NCI-H1105 (cell line): ENCODE data around the gene NFASC.

ENCODE experiments used
- DNase-seq: peaks from one replicate; lab custom pipeline; 2025; lab: John Stamatoyannopoulos, UW

Gene NFASC

DNA sequence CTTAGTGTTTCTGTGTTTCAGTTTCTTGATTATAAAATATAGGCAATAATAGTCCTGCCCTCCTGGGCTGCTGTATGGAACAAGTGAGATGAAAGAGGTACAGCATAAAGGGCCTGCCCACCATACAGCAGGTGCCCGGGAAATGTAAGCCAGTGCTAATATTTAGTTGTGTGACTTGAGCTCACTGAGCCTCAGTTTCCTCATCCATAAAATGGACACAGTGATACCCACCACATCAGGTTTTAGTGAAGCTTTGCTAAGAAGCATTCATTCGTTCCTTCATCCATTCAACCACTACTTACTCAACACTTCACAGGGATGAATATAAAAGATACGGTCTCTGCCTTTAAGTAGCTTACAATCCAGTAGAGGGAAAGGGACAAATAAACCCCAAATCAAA is 192.2 kb downstream of the NFASC start:
- DNase-seq = no peak

DNA sequence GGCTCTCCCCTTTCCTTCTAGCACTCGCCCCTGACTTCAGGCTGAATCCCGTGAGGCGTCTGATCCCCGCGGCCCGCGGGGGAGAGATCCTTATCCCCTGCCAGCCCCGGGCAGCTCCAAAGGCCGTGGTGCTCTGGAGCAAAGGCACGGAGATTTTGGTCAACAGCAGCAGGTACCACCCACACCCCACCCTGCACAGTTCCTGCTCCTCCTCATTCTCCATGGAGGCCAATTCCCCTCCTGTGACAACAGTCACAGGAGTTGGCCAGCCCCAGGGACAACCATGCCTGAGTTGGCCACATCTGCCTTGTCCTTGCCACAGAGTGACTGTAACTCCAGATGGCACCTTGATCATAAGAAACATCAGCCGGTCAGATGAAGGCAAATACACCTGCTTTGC is 193.6 kb downstream of the NFASC start:
- no peak for DNase-seq

DNA sequence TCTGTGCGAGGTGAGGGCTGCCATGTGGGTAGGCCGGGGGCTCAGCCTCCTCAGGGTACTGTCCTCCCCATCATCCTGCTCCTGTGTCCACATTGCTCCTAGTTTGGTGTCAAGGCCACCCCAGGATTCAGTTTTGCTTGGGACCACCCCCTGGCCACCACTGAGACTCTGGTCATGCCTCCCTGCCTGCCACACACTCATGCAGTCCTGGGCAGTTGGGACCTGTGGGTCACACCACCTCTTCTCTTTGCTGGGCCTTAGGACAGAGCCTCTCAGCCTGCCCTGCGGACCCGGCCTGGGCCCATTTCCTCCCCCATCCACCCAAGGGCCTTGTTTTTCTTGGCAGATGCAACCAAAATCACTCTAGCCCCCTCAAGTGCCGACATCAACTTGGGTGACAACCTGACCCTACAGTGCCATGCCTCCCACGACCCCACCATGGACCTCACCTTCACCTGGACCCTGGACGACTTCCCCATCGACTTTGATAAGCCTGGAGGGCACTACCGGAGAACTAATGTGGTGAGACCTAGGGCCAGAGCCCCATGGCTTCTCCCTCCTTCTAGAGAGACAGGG is 194.2 kb downstream of the NFASC start:
- DNase-seq = no peak

DNA sequence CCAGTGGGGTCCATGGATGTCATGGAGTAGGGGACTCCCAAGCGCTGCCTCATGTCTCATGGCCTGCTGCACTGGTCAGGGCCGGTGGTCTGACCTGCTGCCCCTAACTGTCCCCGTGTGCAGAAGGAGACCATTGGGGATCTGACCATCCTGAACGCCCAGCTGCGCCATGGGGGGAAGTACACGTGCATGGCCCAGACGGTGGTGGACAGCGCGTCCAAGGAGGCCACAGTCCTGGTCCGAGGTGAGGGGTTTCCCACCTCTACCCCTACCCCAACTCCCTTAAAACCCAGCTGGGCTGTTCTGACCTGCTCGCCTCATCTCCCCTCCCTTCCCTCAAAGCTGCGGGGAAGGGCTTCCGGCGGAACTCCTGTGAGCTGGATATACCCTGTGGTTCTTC is 195.0 kb downstream of the NFASC start:
- DNase-seq = no peak

DNA sequence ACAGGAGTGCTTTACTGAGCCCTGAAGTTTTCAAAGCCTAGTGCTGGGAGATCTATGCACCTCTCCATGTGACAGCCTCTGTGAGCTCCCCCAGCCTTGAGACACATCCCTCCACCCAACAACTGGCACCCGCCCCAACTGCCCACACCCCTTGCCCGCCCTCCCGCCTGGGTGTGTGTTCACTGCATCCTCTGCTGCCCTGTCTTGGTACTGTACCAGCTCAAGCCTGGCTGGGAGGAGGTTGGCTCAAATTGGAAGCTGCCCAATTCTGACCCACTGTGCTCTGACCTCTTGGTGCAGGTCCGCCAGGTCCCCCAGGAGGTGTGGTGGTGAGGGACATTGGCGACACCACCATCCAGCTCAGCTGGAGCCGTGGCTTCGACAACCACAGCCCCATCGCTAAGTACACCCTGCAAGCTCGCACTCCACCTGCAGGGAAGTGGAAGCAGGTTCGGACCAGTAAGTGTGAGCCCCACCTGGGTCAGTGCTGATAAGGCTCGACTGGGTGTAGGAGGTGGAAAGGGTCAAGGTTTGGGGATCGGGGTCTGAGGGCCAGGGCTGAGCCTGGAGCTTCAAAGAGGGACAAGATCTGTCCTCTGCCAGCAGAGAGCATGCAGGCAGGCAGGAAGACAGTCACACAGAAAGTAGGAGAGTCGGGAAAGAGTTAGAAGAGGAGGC is 195.6 kb downstream of the NFASC start:
- DNase-seq = no peak

DNA sequence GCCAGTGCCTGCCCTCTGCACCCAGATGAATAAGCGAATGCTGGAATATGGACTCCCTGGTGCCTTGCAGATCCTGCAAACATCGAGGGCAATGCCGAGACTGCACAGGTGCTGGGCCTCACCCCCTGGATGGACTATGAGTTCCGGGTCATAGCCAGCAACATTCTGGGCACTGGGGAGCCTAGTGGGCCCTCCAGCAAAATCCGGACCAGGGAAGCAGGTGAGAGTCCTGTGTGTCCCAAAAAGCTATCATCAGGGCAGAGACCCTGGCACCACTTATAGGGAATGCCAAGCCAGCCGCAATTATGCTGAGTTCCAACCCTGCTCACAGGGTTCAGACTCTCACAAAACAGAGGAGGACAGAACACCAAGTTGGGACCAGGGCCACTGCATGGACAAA is 196.4 kb downstream of the NFASC start:
- no peak for DNase-seq

DNA sequence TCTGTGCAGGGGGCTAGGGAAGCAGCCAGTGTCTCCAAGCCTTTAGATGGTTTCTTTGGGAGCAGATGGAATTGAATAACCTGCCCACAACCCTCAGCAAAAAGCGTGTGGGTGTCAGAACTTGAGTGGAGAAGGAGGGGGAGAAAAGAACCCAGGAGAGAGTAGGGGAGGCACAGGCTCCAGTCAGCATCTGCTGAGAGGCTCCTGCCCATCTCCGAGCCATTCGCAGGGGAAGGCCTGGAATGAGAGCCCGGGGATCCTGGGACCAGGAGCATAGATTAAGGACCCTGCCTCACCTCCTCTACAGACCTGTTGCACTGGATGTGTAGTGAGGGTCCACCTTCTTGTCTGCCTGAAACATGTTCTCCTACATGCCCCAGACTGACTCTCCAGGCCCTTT is 197.3 kb downstream of the NFASC start:
- DNase-seq = no peak

DNA sequence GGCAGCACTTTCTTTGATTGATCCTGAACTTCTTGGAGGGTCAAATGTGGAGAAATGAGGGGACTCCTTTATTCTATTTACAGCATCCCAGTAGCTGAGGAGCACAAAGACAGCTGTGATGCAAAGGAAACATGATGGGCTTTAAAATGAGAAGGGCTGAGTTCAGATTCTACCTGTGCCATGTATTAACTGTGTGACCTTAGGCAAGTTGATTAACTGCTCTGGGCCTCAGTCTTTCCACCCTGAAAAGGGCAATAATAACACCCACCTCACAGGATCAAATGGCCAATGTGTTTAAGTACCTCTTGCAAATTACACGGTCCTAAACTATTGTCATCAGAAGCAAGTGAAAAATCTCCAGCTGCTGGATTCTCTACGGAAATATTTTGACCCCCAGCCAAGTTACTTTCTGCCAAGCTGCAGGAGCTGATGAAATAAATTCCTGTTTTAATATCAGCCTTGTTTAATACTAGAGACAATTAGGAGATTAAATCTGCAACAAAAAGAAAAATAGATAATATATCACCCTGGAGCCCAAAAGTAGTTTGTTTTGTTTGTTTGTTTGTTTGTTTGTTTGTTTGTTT is 197.9 kb downstream of the NFASC start:
- DNase-seq = no peak

DNA sequence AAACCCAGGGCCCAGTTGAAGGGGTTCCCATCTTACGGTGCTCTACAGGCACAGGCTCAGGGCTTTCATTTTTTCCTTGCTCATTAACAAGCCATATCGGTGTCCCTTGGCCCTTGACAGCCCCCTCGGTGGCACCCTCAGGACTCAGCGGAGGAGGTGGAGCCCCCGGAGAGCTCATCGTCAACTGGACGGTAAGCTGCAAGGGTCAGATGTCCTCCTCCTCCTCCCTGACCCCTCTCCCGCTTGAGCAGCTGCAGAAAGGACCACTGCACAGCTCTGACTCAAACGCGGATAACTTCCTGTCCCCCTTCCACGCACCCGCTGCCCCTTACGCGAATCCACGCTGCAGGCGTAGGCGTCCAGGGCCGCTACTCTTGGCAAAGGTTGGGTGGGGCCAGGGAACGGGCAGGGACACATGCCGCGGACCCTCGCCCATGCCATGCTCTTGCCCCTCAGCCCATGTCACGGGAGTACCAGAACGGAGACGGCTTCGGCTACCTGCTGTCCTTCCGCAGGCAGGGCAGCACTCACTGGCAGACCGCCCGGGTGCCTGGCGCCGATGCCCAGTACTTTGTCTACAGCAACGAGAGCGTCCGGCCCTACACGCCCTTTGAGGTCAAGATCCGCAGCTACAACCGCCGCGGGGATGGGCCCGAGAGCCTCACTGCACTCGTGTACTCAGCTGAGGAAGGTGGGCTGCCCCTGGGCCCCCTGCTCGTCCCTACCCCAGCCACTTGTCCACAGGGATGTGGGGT is 198.9 kb downstream of the NFASC start:
- no peak for DNase-seq

DNA sequence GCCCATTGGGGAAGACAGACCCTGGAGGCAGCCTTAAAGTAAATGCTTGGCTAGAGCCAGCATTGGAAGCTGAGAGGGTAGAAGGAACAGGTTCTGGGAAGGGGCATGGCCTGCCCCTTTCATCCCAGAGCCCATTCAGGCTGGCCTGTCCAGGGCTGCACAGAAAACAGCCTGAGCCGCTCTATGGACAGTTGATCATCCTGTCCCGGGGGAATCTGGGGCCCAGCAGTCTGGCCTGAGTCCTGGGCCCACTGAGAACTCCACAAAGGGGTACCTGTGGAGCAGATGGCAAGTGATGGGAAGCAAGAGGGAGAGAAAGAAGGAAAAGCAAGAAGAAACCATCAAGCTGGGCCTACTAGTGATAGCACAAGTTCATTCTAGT is 200.4 kb downstream of the NFASC start:
- DNase-seq = no peak

DNA sequence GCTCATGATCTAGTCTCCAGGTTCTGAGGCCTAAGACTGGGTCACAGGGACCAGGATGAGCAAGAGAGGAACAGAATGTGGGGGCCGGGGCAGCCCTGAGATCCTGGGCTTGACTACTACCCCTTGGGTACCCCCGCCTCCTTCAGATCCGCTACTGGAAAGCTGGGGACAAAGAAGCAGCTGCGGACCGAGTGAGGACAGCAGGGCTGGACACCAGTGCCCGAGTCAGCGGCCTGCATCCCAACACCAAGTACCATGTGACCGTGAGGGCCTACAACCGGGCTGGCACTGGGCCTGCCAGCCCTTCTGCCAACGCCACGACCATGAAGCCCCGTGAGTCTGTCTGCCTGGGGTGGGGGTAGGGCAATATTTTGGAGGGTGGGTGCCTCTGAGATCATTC is 201.1 kb downstream of the NFASC start:
- DNase-seq = no peak

DNA sequence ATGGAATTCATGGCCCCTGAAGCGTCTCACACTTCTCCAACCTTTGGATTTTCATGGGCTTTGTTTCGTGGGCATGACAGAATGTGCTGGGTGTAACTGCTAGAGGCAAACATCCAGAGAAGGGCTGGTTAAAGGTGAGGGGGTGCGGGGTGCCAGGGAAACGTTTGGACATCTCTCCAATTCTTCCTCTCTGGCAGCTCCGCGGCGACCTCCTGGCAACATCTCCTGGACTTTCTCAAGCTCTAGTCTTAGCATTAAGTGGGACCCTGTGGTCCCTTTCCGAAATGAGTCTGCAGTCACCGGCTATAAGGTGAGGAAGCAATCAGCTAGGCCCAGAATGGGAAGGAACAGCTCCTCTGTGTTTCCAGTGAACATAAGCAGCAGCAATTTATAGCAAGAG is 201.6 kb downstream of the NFASC start:
- no peak for DNase-seq
